22Rv1 (cell line): ENCODE data around the gene PRDX6.

Experiments used
- H3K27ac ChIP-seq: fragments of 450-650 bp; 2 replicates; pipeline ENCODE4 v1.5.1; 2017
- CTCF ChIP-seq: fragments of 450-650 bp; IDR thresholded peaks from 2 replicates; pipeline ENCODE4 v1.5.1; 2017; ENCODE audit warnings: mild to moderate bottlenecking
- ZFX ChIP-seq: fragments of 450-650 bp; IDR thresholded peaks from 2 replicates; pipeline ENCODE4 v1.6.1; 2017; ENCODE audit warnings: antibody characterized with exemption, borderline replicate concordance

Gene PRDX6

DNA sequence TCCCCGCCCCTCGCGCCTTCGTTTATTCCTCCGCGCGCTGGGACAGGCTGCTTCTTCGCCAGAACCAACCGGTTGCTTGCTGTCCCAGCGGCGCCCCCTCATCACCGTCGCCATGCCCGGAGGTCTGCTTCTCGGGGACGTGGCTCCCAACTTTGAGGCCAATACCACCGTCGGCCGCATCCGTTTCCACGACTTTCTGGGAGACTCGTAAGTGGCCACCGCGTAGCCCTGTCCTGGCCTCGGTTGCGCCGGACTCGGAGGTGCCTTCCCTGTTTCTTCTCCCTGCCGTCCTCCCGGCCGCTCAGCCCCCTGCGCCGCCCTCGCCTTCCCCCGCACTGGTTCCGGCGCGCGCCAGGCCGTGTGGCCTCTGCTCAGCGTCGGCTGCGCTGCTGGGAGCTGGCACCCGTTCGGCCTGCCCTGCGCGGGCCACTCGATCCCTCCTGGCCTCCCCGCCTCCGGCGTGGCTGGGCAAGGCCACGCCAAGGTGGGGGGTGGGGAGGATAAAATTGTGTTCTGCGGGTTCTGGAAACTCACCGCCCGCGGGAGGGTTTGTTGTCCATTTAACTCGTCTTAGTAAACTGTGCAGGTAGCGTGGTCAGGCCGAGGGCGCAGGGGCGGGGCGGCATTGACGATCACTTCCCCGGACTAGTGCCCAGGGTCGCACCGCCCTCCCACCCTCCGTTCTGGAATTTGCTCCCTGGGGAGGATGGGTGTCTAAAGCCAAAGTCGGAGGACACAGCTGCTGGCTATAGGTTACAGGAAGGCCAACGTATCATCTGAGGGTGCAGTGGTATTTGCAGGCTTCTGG lies at the start of gene PRDX6:
Gene PRDX6, plus strand, starts transcription at position 50 of the 808 bp plus-strand sequence. Its CDS starts 63 bp downstream, at position 113.
- peak within 1 kb of the TSS; percentile 88 for H3K27ac ChIP-seq
- no peak for TF ChIP-seq ZFX
- no peak for TF ChIP-seq CTCF

DNA sequence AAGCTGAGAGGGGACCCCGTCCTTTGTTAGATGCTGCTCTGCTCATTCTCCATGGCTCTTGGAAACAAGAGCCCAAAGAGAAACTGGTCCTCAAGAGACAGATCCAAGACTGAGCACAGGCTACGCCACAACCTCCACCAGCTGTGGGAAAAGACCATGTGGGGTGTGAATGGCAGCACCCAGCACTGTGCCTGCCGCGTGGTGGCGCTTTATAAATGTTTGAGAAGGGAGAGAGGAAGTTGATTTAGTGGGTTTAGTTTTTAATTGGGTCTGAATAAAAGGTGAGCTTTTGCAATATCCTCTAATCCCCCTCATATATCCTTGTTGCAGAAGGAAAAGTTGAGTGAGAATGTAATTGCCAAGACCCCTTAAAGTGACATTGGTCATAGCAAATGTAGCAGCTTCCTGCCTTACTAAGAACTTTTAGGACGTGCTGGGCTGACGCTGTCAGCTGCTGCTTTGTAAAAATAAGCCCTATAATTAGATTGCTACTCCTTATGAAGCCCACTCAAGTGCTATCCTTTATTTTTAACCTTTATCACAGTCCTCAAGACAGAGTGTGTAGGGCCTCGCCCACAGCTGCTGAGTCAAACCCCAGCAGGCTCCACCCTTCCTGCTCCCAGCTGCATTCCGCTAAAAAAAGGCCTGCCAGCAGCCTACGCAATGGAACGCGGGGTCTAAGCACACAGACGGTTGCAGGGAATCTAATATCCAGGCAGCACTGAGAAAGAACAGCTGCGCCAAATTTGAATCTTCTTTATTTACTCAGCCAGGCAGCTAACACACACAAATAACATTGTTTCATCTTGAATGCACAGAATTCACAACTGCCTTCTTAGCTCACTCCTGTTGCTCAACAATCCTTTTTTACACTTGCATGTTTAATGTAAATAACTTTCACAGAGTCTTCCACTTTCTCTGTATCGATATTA lies 47.4 kb upstream of the PRDX6 start:
- no peak overlapping the region for H3K27ac ChIP-seq
- TF ChIP-seq CTCF: peak; percentile 64
- no peak for TF ChIP-seq ZFX

DNA sequence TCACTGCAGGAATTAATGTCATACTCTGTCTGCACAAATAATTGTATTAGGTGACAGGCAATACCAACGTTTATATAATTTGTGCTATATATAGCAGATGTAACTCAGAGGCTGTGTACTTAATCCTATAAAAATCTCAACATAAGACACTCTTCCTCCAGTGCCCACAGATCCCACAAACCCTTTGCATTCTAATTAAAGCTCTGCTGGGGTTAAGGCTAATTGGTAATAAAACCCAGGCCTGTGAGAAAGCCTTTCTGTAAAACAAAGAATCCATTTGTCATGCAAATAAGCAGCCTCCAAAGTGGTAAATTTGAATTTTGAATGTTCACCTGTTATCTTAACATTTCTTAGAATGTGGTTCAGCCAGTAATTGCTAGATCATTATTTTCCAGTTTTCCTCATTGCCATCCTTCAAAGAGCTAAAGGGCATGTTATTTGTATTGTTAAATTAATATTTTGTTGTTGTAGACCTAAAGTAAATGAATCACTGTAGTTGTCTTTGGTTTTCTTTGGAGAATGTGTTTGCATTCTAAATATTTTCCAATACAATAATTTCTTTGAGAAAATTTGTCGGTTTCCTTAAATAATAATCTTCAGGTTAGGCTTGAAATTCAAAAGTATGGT lies 46.3 kb upstream of the PRDX6 start:
- TF ChIP-seq ZFX (no peak), CTCF (no peak)
- no peak overlapping the region for H3K27ac ChIP-seq

- H3K27ac ChIP-seq: no peak overlapping the region
- TF ChIP-seq ZFX (no peak), CTCF (peak; percentile 100)
Measured at GRCh38 chr1:173431304-173432045, 45.7 kb upstream of the PRDX6 start.

DNA sequence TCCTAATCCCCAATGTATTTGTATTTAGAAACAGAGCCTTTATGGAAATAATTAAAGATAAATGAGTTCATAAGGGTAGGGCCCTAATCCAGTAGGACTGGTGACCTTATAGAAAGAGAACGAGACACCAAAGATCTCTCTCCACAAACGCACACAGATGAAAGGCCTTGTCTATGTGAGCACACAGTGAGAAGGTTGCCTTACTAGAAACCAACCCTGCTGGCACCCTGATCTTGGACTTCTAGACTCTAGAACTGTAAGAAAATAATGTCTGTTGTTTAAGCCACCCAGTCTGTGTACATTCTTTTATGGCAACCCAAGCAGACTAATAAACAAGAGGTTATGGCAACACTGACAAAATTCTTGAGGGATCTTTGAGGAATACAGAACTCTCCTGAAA lies 44.8 kb upstream of the PRDX6 start:
- TF ChIP-seq CTCF (no peak), ZFX (no peak)
- H3K27ac ChIP-seq: no peak overlapping the region

DNA sequence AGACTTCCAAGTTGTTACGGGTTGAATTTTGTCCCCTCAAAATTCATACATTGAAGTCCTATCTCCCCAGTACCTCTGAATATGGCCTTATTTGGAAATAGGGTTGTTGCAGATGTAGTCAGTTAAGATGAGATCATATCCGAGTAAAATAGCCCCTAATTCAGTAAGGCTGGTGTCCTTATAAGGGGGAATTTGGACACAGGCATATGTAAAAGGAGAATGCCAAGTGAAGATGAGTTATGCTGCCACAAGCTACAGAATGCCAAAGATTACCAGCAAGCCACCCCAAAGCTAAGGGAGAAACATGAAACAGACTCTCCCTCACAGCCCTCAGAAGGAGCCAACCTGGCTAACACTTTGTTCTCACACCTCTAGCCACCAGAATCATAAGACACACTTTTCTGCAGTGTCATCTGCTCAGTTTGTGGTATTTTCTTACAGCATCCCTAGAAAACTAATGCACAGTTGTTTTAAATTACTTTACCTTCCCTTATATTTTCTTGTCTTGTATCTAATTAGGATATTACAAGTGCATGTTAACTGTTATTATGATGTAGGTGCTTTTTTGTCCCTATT lies 43.3 kb upstream of the PRDX6 start:
- no peak overlapping the region for H3K27ac ChIP-seq
- TF ChIP-seq ZFX (no peak), CTCF (no peak)
